HG03520 (cell line): ENCODE results near the gene SYNGR1.

Source experiments
- ATAC-seq: cut with Tn5 transposase; IDR thresholded peaks from one replicate; pipeline ENCODE4 v1.9.1; 2021; ENCODE audit warnings: mild to moderate bottlenecking, moderate library complexity; ENCODE audit not compliant: unreplicated experiment

The SYNGR1 gene

GRCh38 chr22:39368461-39368911 is 18.7 kb downstream of the SYNGR1 start:
- no peak for ATAC-seq

- no peak for ATAC-seq
Measured at GRCh38 chr22:39369186-39369585, 19.4 kb downstream of the SYNGR1 start.

GRCh38 chr22:39369586-39369985 is 19.8 kb downstream of the SYNGR1 start:
- ATAC-seq = no peak

GRCh38 chr22:39371732-39372131 is 21.9 kb downstream of the SYNGR1 start:
- ATAC-seq = no peak

- ATAC-seq = no peak
Measured at GRCh38 chr22:39374191-39374590, 24.4 kb downstream of the SYNGR1 start.

GRCh38 chr22:39374801-39375200 is 25.0 kb downstream of the SYNGR1 start:
- no peak for ATAC-seq

GRCh38 chr22:39375646-39376045 is 25.9 kb downstream of the SYNGR1 start:
- ATAC-seq = no peak

- no peak for ATAC-seq
Measured at GRCh38 chr22:39379756-39380730, 30.3 kb downstream of the SYNGR1 start.

GRCh38 chr22:39381009-39381755 is 31.4 kb downstream of the SYNGR1 start:
- no peak for ATAC-seq

- ATAC-seq = no peak
Measured at GRCh38 chr22:39381930-39382329, 32.1 kb downstream of the SYNGR1 start.

- ATAC-seq = no peak
Measured at GRCh38 chr22:39382410-39382809, 32.6 kb downstream of the SYNGR1 start.

GRCh38 chr22:39383841-39384625 is 34.2 kb downstream of the SYNGR1 start:
- ATAC-seq = no peak

GRCh38 chr22:39384750-39385480 is 35.1 kb downstream of the SYNGR1 start:
- no peak for ATAC-seq

GRCh38 chr22:39388261-39389011 is 38.6 kb downstream of the SYNGR1 start:
- peak; percentile 43 for ATAC-seq

- ATAC-seq = no peak
Measured at GRCh38 chr22:39389420-39389819, 39.6 kb downstream of the SYNGR1 start.

- no peak for ATAC-seq
Measured at GRCh38 chr22:39392341-39392948, 42.7 kb downstream of the SYNGR1 start.

- no peak for ATAC-seq
Measured at GRCh38 chr22:39395936-39396796, 46.4 kb downstream of the SYNGR1 start.

GRCh38 chr22:39396797-39397195 is 47.0 kb downstream of the SYNGR1 start:
- no peak for ATAC-seq
